IMR-90 (cell line): ENCODE measurements around the gene RPL21.

Source experiments
- SMC3 ChIP-seq: fragments of 150-350 bp; IDR thresholded peaks from 2 replicates; pipeline ENCODE4 v1.6.1; 2016; ENCODE audit warnings: low read depth, mild to moderate bottlenecking, antibody characterized with exemption, low read length, moderate library complexity
- TF ChIP-seq, protein P1 (sequence below): conservative IDR thresholded peaks from 2 replicates; pipeline ENCODE4 v1.5.1; 2012; ENCODE audit warnings: mild to moderate bottlenecking, low read depth, low read length, improper control_type of control experiment

DNA sequence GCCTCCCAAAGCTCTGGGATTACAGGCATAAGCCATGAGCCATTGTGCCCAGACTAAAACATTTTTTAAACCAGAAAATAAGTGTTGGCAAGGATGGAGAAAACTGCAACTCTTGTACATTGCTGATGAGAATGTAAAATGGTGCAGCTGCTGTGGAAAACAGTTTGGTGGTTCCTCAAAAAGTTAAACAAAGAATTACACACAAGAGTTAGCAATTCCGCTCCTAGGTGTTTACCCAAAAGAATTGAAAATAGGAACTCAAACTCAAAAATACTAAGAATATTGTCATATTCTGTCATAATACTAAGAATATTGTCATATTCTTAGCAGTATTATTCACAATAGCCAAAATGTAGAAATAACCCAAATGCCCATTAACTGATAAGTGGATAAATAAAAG lies 40.1 kb upstream of the RPL21 start:
- no peak for TF ChIP-seq SMC3
- TF ChIP-seq, protein P1, sequence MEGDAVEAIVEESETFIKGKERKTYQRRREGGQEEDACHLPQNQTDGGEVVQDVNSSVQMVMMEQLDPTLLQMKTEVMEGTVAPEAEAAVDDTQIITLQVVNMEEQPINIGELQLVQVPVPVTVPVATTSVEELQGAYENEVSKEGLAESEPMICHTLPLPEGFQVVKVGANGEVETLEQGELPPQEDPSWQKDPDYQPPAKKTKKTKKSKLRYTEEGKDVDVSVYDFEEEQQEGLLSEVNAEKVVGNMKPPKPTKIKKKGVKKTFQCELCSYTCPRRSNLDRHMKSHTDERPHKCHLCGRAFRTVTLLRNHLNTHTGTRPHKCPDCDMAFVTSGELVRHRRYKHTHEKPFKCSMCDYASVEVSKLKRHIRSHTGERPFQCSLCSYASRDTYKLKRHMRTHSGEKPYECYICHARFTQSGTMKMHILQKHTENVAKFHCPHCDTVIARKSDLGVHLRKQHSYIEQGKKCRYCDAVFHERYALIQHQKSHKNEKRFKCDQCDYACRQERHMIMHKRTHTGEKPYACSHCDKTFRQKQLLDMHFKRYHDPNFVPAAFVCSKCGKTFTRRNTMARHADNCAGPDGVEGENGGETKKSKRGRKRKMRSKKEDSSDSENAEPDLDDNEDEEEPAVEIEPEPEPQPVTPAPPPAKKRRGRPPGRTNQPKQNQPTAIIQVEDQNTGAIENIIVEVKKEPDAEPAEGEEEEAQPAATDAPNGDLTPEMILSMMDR = no peak
